Measurements from ENCODE around the gene L3MBTL3. TPM values are rescaled to one million over a fixed set of nuclear protein-coding genes. Genes with fewer than 3 reads are reported as not detected.
"Not testable (repeated sequence)": the region's sequence is repeated elsewhere in the genome, so short reads cannot be mapped to it uniquely, and the experiment has no call there.

Gene L3MBTL3
- total RNA-seq, 1 donor from 2014 or later = 20.8 TPM

- H3K4me1 Mint-ChIP-seq (ENCODE audit: unreplicated experiment) = peaks cover 5% of the 10 kb centered on the region
Measured at GRCh38 chr6:130148181-130148580, 129.8 kb downstream of the L3MBTL3 start.

GRCh38 chr6:130149016-130149415 is 130.6 kb downstream of the L3MBTL3 start:
- DNase-seq (ENCODE audit: extremely low spot score, unreplicated experiment); H3K4me3 Mint-ChIP-seq (ENCODE audit: unreplicated experiment); H3K4me1 Mint-ChIP-seq (ENCODE audit: unreplicated experiment); H3K27ac Mint-ChIP-seq (ENCODE audit: unreplicated experiment); H3K27me3 Mint-ChIP-seq (ENCODE audit: unreplicated experiment); H3K36me3 Mint-ChIP-seq (ENCODE audit: unreplicated experiment); H3K9me3 Mint-ChIP-seq (ENCODE audit: unreplicated experiment): not testable (repeated sequence)

More at GRCh38 chr6:130148181-130148580, 129.8 kb downstream of the L3MBTL3 start:
- H3K4me3 Mint-ChIP-seq (ENCODE audit: unreplicated experiment) = no peak overlapping the region
- no peaks in the 10 kb centered on the region for H3K27me3 Mint-ChIP-seq (ENCODE audit: unreplicated experiment)
- no peaks in the 10 kb centered on the region for H3K9me3 Mint-ChIP-seq (ENCODE audit: unreplicated experiment)
- no peak for DNase-seq (ENCODE audit: extremely low spot score, unreplicated experiment)
- TF ChIP-seq CTCF (IDR thresholded peaks at IDR 0.05) = no peak
- H3K27ac Mint-ChIP-seq (ENCODE audit: unreplicated experiment) = no peak overlapping the region
- H3K36me3 Mint-ChIP-seq (ENCODE audit: unreplicated experiment) = peaks cover 3% of the 10 kb centered on the region

- no peak for TF ChIP-seq CTCF (IDR thresholded peaks at IDR 0.05)
- Mint-ChIP-seq H3K36me3 (ENCODE audit: unreplicated experiment) (no peaks in the 10 kb centered on the region), H3K27ac (ENCODE audit: unreplicated experiment) (no peak overlapping the region), H3K4me1 (ENCODE audit: unreplicated experiment) (peaks cover 2% of the 10 kb centered on the region), H3K4me3 (ENCODE audit: unreplicated experiment) (no peak overlapping the region), H3K27me3 (ENCODE audit: unreplicated experiment) (no peaks in the 10 kb centered on the region), H3K9me3 (ENCODE audit: unreplicated experiment) (no peaks in the 10 kb centered on the region)
- no peak for DNase-seq (ENCODE audit: extremely low spot score, unreplicated experiment)
Measured at GRCh38 chr6:130150906-130151305, 132.5 kb downstream of the L3MBTL3 start.

- Mint-ChIP-seq H3K9me3 (ENCODE audit: unreplicated experiment) (peaks cover 1% of the 10 kb centered on the region), H3K27me3 (ENCODE audit: unreplicated experiment) (no peaks in the 10 kb centered on the region), H3K27ac (ENCODE audit: unreplicated experiment) (no peak overlapping the region), H3K4me3 (ENCODE audit: unreplicated experiment) (no peak overlapping the region), H3K4me1 (ENCODE audit: unreplicated experiment) (peaks cover 2% of the 10 kb centered on the region), H3K36me3 (ENCODE audit: unreplicated experiment) (no peaks in the 10 kb centered on the region)
- no peak for DNase-seq (ENCODE audit: extremely low spot score, unreplicated experiment)
- TF ChIP-seq CTCF (IDR thresholded peaks at IDR 0.05) = no peak
Measured at GRCh38 chr6:130152908-130153510, 134.6 kb downstream of the L3MBTL3 start.

GRCh38 chr6:130156908-130157307 is 138.5 kb downstream of the L3MBTL3 start:
- no peak for TF ChIP-seq CTCF (IDR thresholded peaks at IDR 0.05)
- Mint-ChIP-seq H3K4me1 (ENCODE audit: unreplicated experiment) (no peaks in the 10 kb centered on the region), H3K27ac (ENCODE audit: unreplicated experiment) (no peak overlapping the region), H3K4me3 (ENCODE audit: unreplicated experiment) (no peak overlapping the region), H3K27me3 (ENCODE audit: unreplicated experiment) (no peaks in the 10 kb centered on the region), H3K36me3 (ENCODE audit: unreplicated experiment) (no peaks in the 10 kb centered on the region), H3K9me3 (ENCODE audit: unreplicated experiment) (peaks cover 12% of the 10 kb centered on the region)
- no peak for DNase-seq (ENCODE audit: extremely low spot score, unreplicated experiment)

- Mint-ChIP-seq H3K4me1 (ENCODE audit: unreplicated experiment) (no peaks in the 10 kb centered on the region), H3K27me3 (ENCODE audit: unreplicated experiment) (no peaks in the 10 kb centered on the region), H3K9me3 (ENCODE audit: unreplicated experiment) (peaks cover 12% of the 10 kb centered on the region), H3K4me3 (ENCODE audit: unreplicated experiment) (no peak overlapping the region), H3K36me3 (ENCODE audit: unreplicated experiment) (no peaks in the 10 kb centered on the region), H3K27ac (ENCODE audit: unreplicated experiment) (no peak overlapping the region)
- no peak for TF ChIP-seq CTCF (IDR thresholded peaks at IDR 0.05)
- DNase-seq (ENCODE audit: extremely low spot score, unreplicated experiment) = no peak
Measured at GRCh38 chr6:130158056-130158455, 139.7 kb downstream of the L3MBTL3 start.
